ENCODE measurements around the gene NFYC. TPM values are rescaled to one million over a fixed set of nuclear protein-coding genes. Genes with fewer than 3 reads are reported as not detected.

Gene NFYC
- total RNA-seq, 1 donor from 2014 or later = 75.9 TPM

GRCh38 chr1:40692429-40692895, 958 bp downstream of the NFYC start:
- Histone ChIP-seq H3K27ac (peak overlapping the region; percentile 99 to 100), H3K4me1 (peaks cover 0 to 16% of the 10 kb centered on the region in 2 donors), H3K9me3 (no peaks in the 10 kb centered on the region), H3K4me3 (peak overlapping the region; percentile 93 to 95), H3K36me3 (no peaks in the 10 kb centered on the region), H3K27me3 (no peaks in the 10 kb centered on the region)
- TF ChIP-seq CTCF (IDR thresholded peaks at IDR 0.05) = no peak
- peak in 1 of 2 donors; percentile 71 for DNase-seq (ENCODE audit: low spot score in 2 of 2)
- intact Hi-C loops (cut with DNase I) = loop anchor here (1.0 to 10.0 kb wide), 6 partner anchors 17 to 802 kb away; partner anchors contain the start of gene CITED4

- no peak for DNase-seq (ENCODE audit: low spot score in 2 of 2)
- no peaks in the 10 kb centered on the region for H3K27me3 ChIP-seq
- peak overlapping the region; percentile 99 to 100 for H3K27ac ChIP-seq
- intact Hi-C loops (cut with DNase I) = loop anchor here (5.0 to 10.0 kb wide), 5 partner anchors 109 to 801 kb away; partner anchors contain the start of gene CITED4
- no peak for TF ChIP-seq CTCF (IDR thresholded peaks at IDR 0.05)
- peak overlapping the region in 1 of 2 donors; percentile 93 for H3K4me3 ChIP-seq
- peaks cover 0 to 16% of the 10 kb centered on the region in 2 donors for H3K4me1 ChIP-seq
- no peaks in the 10 kb centered on the region for H3K9me3 ChIP-seq
- H3K36me3 ChIP-seq = no peaks in the 10 kb centered on the region
Observed at GRCh38 chr1:40693425-40693824, 1.9 kb downstream of the NFYC start.

GRCh38 chr1:40694353-40694874, 2.9 kb downstream of the NFYC start:
- no peak for DNase-seq (ENCODE audit: low spot score in 2 of 2)
- intact Hi-C loops (cut with DNase I) = loop anchor here (5.0 to 10.0 kb wide), 5 partner anchors 108 to 800 kb away; partner anchors contain the start of gene CITED4
- Histone ChIP-seq H3K9me3 (no peaks in the 10 kb centered on the region), H3K4me3 (no peak overlapping the region), H3K36me3 (no peaks in the 10 kb centered on the region), H3K27me3 (no peaks in the 10 kb centered on the region), H3K4me1 (peaks cover 0 to 22% of the 10 kb centered on the region in 2 donors), H3K27ac (no peak overlapping the region)
- TF ChIP-seq CTCF (IDR thresholded peaks at IDR 0.05) = no peak

GRCh38 chr1:40696294-40696693, 4.8 kb downstream of the NFYC start:
- intact Hi-C loops (cut with DNase I) = loop anchor here (10.0 kb wide), 1 partner anchor 799 kb away; no protein-coding TSS in a partner anchor
- no peak overlapping the region for H3K4me3 ChIP-seq
- no peaks in the 10 kb centered on the region for H3K9me3 ChIP-seq
- no peak overlapping the region for H3K27ac ChIP-seq
- DNase-seq (ENCODE audit: low spot score in 2 of 2) = no peak
- TF ChIP-seq CTCF (IDR thresholded peaks at IDR 0.05) = no peak
- H3K36me3 ChIP-seq = no peaks in the 10 kb centered on the region
- no peaks in the 10 kb centered on the region for H3K27me3 ChIP-seq
- peaks cover 0 to 27% of the 10 kb centered on the region in 2 donors for H3K4me1 ChIP-seq

- H3K9me3 ChIP-seq = no peaks in the 10 kb centered on the region
- no peaks in the 10 kb centered on the region for H3K27me3 ChIP-seq
- no peak for DNase-seq (ENCODE audit: low spot score in 2 of 2)
- no peaks in the 10 kb centered on the region for H3K36me3 ChIP-seq
- TF ChIP-seq CTCF (IDR thresholded peaks at IDR 0.05) = no peak
- H3K27ac ChIP-seq = no peak overlapping the region
- intact Hi-C loops (cut with DNase I) = loop anchor here (10.0 kb wide), 1 partner anchor 797 kb away; no protein-coding TSS in a partner anchor
- peaks cover 0 to 27% of the 10 kb centered on the region in 2 donors for H3K4me1 ChIP-seq
- H3K4me3 ChIP-seq = no peak overlapping the region
Observed at GRCh38 chr1:40697436-40697835, 5.9 kb downstream of the NFYC start.
